HepG2 (cell line): ENCODE measurements around the gene CEP89. TPM values are rescaled to one million over a fixed set of nuclear protein-coding genes. Genes with fewer than 3 reads are reported as not detected.

ENCODE experiments used
- KDM2A ChIP-seq: sonication (generic); formaldehyde crosslinking; IDR thresholded peaks from 2 replicates; pipeline ENCODE4 v1.4.0; 2020; ENCODE audit warnings: low read depth, missing genetic modification reagents, borderline replicate concordance
- RXRA ChIP-seq: sonication (generic); formaldehyde crosslinking; IDR thresholded peaks from 2 replicates; pipeline ENCODE4 v1.5.1; 2020; ENCODE audit warnings: missing genetic modification reagents
- ZBTB40 ChIP-seq, 2 experiments: fragments of 450-650 bp in 1 of 2; sonication (generic) in 1 of 2; formaldehyde crosslinking in 1 of 2; IDR thresholded peaks; 2 replicates each; pipeline versions ENCODE4 v1.6.1 to v1.8.0; 2016 to 2022; ENCODE audit warnings: antibody characterized with exemption in 1 of 2, mild to moderate bottlenecking in 1 of 2, missing genetic modification reagents in 1 of 2
- ZFP36L2 ChIP-seq: sonication (generic); formaldehyde crosslinking; IDR thresholded peaks from 2 replicates; pipeline ENCODE4 v1.4.0; 2020; ENCODE audit warnings: missing genetic modification reagents
- ZNF180 ChIP-seq: sonication (generic); formaldehyde crosslinking; IDR thresholded peaks from 2 replicates; pipeline ENCODE4 v1.4.0; 2020; ENCODE audit warnings: low read depth, missing genetic modification reagents, borderline replicate concordance
- ZNF256 ChIP-seq: sonication (generic); formaldehyde crosslinking; conservative IDR thresholded peaks from 2 replicates; pipeline ENCODE4 v1.4.0; 2020; ENCODE audit warnings: missing genetic modification reagents
- ZNF503 ChIP-seq: sonication (generic); formaldehyde crosslinking; IDR thresholded peaks from 2 replicates; pipeline ENCODE4 v1.4.0; 2020; ENCODE audit warnings: missing genetic modification reagents
- polyA plus RNA-seq, 8 experiments: library from polyadenylated mRNA; depleted of rRNA in 3 of 8; stranded (reverse) in 7 of 8; unstranded in 1 of 8; fragments of >200 nt; fragmentation: Illumina TruSeq in 4 of 8; extraction: Trizol in 4 of 8; gene quantifications; 2 replicates each; pipeline versions ENCODE4 v1.2.1 to v1.2.3, GENCODE V29; 2011 to 2016; ENCODE audit warnings: low read depth in 4 of 8, missing spikeins in 1 of 8, mixed read lengths in 1 of 8; ENCODE audit not compliant: insufficient read depth in 1 of 8
- total RNA-seq, 5 experiments: library from RNA; depleted of rRNA; stranded (reverse); fragments of >200 nt; fragmentation: Illumina TruSeq; extraction: Trizol; gene quantifications; 2 replicates each; pipeline ENCODE4 v1.2.3, GENCODE V29; 2016; ENCODE audit warnings: low read depth in 1 of 5

The CEP89 gene
- total and polyA plus RNA-seq, 2 of the 13 experiments (the other 11 are each of a cell fraction or from before 2014, with no cell fraction given) = 7.2 to 10.9 TPM

GRCh38 chr19:32914879-32915660 lies 56.7 kb downstream of the CEP89 start (continued):
- TF ChIP-seq ZBTB40 (IDR thresholded peaks at IDR 0.05) = no peak
- no peak for TF ChIP-seq ZBTB40 (CRISPR knock-in tag; IDR thresholded peaks at IDR 0.05)
- TF ChIP-seq RXRA (CRISPR knock-in tag) = no peak
- no peak for TF ChIP-seq ZNF180
- no peak for TF ChIP-seq ZFP36L2
- TF ChIP-seq ZNF256 = no peak
- TF ChIP-seq ZNF503 (CRISPR knock-in tag) = no peak
- no peak for TF ChIP-seq KDM2A (CRISPR knock-in tag)
